SK-N-SH treated with all-trans-retinoic acid at 6 μM for 48 hours (cell line): Measurements from ENCODE around the gene WSCD2.

Experiments used
- ARNTL ChIP-seq: fragments of 450-650 bp; formaldehyde crosslinking; IDR thresholded peaks from 2 replicates; pipeline ENCODE4 v1.5.0; 2020; ENCODE audit warnings: low read depth, mild to moderate bottlenecking, moderate library complexity, borderline replicate concordance
- CSDC2 ChIP-seq: fragments of 250-450 bp; sonication (Bioruptor Pico); IDR thresholded peaks from 2 replicates; pipeline ENCODE4 v1.5.0; 2020; ENCODE audit warnings: mild to moderate bottlenecking, moderate library complexity
- ISL1 ChIP-seq: fragments of 250-450 bp; sonication (Bioruptor Pico); IDR thresholded peaks from 2 replicates; pipeline ENCODE4 v2.1.2; 2022; ENCODE audit warnings: mild to moderate bottlenecking, moderate library complexity
- OSR1 ChIP-seq: fragments of 250-450 bp; sonication (Bioruptor Pico); IDR thresholded peaks from 2 replicates; pipeline ENCODE4 v1.8.0; 2022; ENCODE audit warnings: moderate library complexity, mild to moderate bottlenecking, inconsistent platforms
- PATZ1 ChIP-seq: fragments of 250-450 bp; sonication (Bioruptor Pico); IDR thresholded peaks from 2 replicates; pipeline ENCODE4 v1.8.0; 2020; ENCODE audit warnings: mild to moderate bottlenecking, moderate library complexity, borderline replicate concordance
- POU6F1 ChIP-seq: fragments of 250-450 bp; sonication (Bioruptor Pico); IDR thresholded peaks from 2 replicates; pipeline ENCODE4 v1.8.0; 2021; ENCODE audit warnings: low read depth, mild to moderate bottlenecking, moderate library complexity, borderline replicate concordance
- PPARA ChIP-seq: fragments of 250-450 bp; sonication (Bioruptor Pico); IDR thresholded peaks from 2 replicates; pipeline ENCODE4 v1.5.0; 2020; ENCODE audit warnings: mild to moderate bottlenecking, borderline replicate concordance
- RARB ChIP-seq: fragments of 250-450 bp; sonication (Bioruptor Pico); IDR thresholded peaks from 2 replicates; pipeline ENCODE4 v1.8.0; 2021; ENCODE audit warnings: mild to moderate bottlenecking, moderate library complexity
- SNAI2 ChIP-seq: fragments of 250-450 bp; sonication (Bioruptor Pico); IDR thresholded peaks from 2 replicates; pipeline ENCODE4 v1.5.0; 2020; ENCODE audit warnings: mild to moderate bottlenecking, moderate library complexity
- ZFP3 ChIP-seq: fragments of 250-450 bp; sonication (Bioruptor Pico); IDR thresholded peaks from 2 replicates; pipeline ENCODE4 v1.5.0; 2020; ENCODE audit warnings: mild to moderate bottlenecking, moderate library complexity
- ZFP30 ChIP-seq: fragments of 450-650 bp; formaldehyde crosslinking; IDR thresholded peaks from 2 replicates; pipeline ENCODE4 v1.5.0; 2022; ENCODE audit warnings: mild to moderate bottlenecking, moderate library complexity
- ZNF565 ChIP-seq: fragments of 450-650 bp; formaldehyde crosslinking; conservative IDR thresholded peaks from 2 replicates; pipeline ENCODE4 v1.5.0; 2020; ENCODE audit warnings: low read depth, mild to moderate bottlenecking, moderate library complexity
- ZNF8 ChIP-seq: fragments of 450-650 bp; formaldehyde crosslinking; IDR thresholded peaks from 2 replicates; pipeline ENCODE4 v1.5.0; 2020; ENCODE audit warnings: mild to moderate bottlenecking, moderate library complexity
- TF ChIP-seq, protein P1 (sequence below): fragments of 250-450 bp; sonication (Bioruptor Pico); IDR thresholded peaks from 2 replicates; pipeline ENCODE4 v1.5.1; 2020; ENCODE audit warnings: low read depth, mild to moderate bottlenecking, moderate library complexity

DNA sequence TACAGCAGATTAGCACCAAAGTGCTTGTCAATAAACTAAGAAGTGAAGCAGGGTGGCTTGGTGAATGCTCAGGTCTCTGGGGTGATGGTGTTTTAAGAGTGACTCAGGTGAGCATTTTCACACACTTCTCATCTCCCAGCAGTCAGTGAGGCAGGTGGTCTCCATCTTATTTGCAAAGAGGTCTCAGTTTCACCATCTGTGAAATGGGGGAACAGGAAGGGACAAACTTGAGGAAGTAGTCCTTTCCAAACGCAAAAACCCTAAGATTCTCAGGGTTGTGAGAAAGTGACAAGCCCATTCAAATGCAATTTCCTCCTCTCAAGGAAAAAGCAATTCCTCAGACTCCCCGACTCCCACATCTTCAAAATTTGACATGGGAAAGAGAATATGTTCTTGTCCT lies 155.9 kb downstream of the WSCD2 start:
- TF ChIP-seq PPARA (CRISPR knock-in tag) (no peak), ZFP30 (no peak), PATZ1 (CRISPR knock-in tag) (no peak), RARB (no peak), ZNF565 (no peak), ZNF8 (CRISPR knock-in tag) (no peak), ARNTL (CRISPR knock-in tag) (no peak), SNAI2 (CRISPR knock-in tag) (no peak), ZFP3 (CRISPR knock-in tag) (no peak), POU6F1 (no peak), CSDC2 (CRISPR knock-in tag) (no peak), ISL1 (CRISPR knock-in tag) (no peak), OSR1 (CRISPR knock-in tag) (no peak)
- TF ChIP-seq, protein P1, sequence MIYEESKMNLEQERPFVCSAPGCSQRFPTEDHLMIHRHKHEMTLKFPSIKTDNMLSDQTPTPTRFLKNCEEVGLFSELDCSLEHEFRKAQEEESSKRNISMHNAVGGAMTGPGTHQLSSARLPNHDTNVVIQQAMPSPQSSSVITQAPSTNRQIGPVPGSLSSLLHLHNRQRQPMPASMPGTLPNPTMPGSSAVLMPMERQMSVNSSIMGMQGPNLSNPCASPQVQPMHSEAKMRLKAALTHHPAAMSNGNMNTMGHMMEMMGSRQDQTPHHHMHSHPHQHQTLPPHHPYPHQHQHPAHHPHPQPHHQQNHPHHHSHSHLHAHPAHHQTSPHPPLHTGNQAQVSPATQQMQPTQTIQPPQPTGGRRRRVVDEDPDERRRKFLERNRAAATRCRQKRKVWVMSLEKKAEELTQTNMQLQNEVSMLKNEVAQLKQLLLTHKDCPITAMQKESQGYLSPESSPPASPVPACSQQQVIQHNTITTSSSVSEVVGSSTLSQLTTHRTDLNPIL (CRISPR knock-in tag), result no peak
